ENCODE data around the gene MRPL10.

MRPL10 gene

GRCh38 chr17:47857551-47858455 is 26.5 kb upstream of the MRPL10 start:
- DNase-seq: no peak

DNA sequence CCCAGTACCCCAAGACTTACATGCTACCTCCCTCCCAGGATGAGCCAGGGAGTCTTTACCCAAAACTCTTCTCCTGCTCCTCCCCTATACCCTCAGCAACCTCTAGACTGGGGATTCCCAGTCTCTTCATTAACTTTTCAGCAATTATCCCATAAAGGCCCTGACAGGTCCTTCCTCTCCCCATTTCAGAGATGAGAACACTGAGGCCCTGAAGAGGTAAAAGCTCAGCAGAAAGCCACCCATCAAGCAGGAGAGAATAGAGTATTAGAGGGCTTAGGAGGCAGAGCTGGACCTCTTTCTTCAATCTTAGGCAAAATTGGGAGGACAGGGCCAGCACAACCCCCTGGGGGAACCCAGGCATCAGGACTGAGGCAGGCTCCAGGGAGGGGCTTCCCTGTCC is 25.5 kb upstream of the MRPL10 start:
- DNase-seq: no peak

GRCh38 chr17:47855737-47856136 is 24.4 kb upstream of the MRPL10 start:
- no peak for DNase-seq

- DNase-seq: no peak
Measured at GRCh38 chr17:47853616-47854015, 22.3 kb upstream of the MRPL10 start.

GRCh38 chr17:47852113-47852949 is 21.0 kb upstream of the MRPL10 start:
- DNase-seq: no peak

DNA sequence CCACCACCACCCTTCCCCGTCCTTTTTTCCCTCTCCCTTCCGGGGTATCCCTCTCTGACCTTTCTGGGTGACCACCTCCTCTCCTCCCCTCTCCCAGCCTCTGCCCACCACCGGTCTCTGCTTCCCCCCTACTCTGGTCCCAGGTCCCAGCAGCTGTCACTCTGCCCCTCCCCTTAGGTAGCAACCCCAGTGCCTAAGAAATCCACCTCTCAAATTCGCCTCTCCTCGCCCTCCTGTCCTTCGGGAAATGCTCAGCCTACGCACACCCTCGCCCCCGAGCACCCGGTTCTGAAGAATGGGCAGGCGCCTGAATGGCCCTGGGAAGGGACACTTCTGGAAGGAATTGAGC is 20.4 kb upstream of the MRPL10 start:
- DNase-seq: no peak

GRCh38 chr17:47850692-47851573 is 19.6 kb upstream of the MRPL10 start, which contains the start of gene SP6:
SP6 (minus strand) TSS chr17:47851163; CDS start chr17:47848429, 2,734 bp downstream.
- peak; percentile 49 to 61 for DNase-seq

DNA sequence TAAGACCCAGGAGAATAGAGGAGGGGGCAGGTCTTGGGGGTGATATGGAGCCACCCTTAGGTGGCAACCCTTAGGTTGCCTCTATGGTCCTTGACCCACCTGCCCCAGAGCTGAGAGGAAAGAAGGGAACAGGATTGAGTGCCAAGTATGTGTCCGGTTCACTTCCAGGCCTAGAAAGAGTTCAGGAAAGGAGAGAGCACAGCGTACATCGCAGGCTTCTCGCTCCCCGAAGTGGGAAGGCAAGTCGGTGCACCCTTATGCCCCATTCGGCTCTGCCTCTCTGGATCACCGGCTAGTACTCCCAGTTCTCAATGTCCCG is 19.0 kb upstream of the MRPL10 start:
- no peak for DNase-seq

DNA sequence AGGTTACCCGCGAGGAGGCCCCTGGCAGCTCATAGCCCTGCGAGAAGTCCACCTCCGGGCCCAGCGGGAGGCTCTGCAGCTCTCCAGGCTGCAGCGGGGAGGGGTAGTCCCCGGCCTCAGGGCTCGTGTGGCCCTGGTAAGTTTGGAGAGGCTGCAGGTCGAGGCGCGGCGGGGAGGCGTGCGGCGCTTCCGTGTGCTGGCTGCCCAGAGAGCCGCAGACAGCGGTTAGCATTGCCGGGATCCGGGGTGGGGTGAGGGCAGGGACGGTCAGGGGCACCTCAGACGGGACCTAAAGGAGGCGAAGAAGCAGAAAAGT is 16.8 kb upstream of the MRPL10 start:
- no peak for DNase-seq

GRCh38 chr17:47847341-47848197 is 16.2 kb upstream of the MRPL10 start:
- DNase-seq: no peak

- DNase-seq: no peak
Measured at GRCh38 chr17:47846716-47847340, 15.5 kb upstream of the MRPL10 start.

DNA sequence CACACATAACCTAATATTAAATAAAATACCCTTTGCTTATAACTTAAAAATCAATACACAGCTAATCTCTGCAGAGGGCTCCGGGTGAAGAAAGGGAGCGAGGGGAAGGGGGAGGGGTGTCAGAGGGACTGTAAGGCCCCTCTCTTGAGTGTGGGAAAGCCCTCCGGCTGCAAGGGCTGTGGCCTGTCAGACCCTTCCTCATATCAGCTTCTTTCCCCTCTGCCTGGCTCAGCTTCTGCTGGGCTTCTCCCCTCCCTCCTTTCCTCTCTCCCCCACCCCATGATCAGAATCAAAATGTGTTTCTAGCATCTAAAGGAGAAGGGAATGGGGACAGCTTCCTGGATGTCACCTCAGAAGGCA is 14.4 kb upstream of the MRPL10 start:
- no peak for DNase-seq

- no peak for DNase-seq
Measured at GRCh38 chr17:47844814-47845715, 13.7 kb upstream of the MRPL10 start.

GRCh38 chr17:47844227-47844626 is 12.9 kb upstream of the MRPL10 start:
- DNase-seq: no peak

- no peak for DNase-seq
Measured at GRCh38 chr17:47843391-47843730, 12.0 kb upstream of the MRPL10 start.

- no peak for DNase-seq
Measured at GRCh38 chr17:47841488-47842291, 10.3 kb upstream of the MRPL10 start.

DNA sequence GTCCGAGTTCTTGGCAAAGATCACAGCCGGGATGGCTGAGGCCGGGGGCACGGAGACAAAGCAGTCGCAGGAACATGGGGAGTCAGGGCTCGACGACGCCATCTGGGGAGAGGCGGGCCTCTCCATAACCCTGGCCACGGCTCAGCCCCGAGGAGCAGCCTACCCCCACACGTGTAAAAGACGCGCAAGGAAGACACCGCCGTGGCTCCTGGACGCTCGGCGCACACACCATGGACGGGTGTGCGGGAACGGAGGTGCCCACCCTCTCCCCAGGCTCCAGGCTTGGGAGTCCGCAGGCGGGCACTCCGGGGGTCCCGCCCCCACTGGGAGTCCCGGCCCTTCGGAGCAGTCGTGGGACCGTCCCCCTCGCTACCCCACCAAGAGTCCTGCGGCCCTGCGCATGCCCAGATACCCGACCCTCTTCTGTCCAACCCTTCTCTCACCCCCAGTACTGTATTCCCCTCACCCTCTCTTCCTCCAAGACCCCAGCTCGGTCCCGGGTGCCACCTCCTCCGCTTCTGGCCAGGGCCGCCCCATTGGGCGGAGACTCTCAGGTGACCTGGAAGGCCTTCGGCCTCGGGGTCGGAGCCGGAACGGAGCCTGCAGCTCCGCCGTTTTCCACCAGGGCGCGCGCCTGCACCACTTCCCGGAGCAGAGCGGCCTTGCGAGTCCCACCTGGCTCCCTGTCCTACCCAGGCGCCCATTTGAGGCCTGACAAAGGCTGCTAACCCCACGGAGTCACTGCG is 9.6 kb upstream of the MRPL10 start, which contains the start of gene SCRN2:
Gene SCRN2 (minus strand): TSS at position 532 of the 746 bp plus-strand sequence. CDS start 430 bp downstream, at position 102.
- peak; percentile 72 to 77 for DNase-seq

DNA sequence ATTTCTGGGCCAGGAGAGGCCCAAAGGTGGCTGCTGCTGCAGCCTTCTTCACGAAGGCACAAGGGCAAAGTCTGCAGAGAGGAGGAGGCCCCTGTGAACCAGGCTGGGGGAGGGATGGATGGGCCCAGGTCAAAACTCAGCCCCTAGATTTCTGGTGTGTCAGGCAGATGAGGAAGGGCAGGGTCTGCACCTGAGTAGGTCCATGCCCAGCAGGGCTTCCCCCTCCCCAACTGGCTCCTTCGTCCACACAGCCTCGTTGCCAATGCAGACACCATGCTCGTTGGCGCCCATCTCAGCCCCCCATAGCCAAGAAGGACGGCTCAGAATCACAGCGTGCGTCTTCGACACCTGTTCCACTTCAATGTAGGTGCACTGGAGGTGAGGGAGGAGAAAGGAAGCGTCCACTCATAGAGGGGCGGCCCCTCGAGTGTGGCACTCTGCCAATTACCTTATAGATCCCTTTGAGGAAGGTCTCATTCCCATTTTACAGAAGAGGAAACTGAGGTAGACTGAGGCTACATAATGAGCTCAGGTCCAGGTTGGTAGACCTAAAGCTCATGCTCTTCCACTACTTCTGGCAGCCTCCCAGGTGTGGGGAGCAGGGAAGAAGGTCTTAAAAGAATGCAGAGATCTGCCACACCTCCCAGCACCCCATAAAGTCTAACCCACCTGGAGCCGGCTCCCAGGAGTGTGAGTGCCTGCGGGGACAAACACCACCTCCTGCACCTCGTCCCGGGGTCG is 8.8 kb upstream of the MRPL10 start:
- DNase-seq: no peak

All from NCI-H1930 (cell line).